ENCODE measurements around the gene SLC25A29. TPM values are rescaled to one million over a fixed set of nuclear protein-coding genes. Genes with fewer than 3 reads are reported as not detected.

Gene SLC25A29
- total RNA-seq, 1 experiment from 2014 or later, result 23.4 TPM

Other genes with a start within 250 kb of the SLC25A29 start
- gene EVL, start 241.0 kb downstream of the SLC25A29 start, total RNA-seq (2014; rRNA removed), result 24.1 and 169 TPM in 2 replicates
- gene DEGS2, start 146.8 kb downstream of the SLC25A29 start, total RNA-seq (2014; rRNA removed), result 0.58 TPM in 1 of 2 replicates, not detected in the other
- gene YY1, start 67.3 kb downstream of the SLC25A29 start, total RNA-seq (2014; rRNA removed), result 28.4 and 31.9 TPM in 2 replicates
- gene SLC25A47, start 16.9 kb upstream of the SLC25A29 start, total RNA-seq (2014; rRNA removed), result not detected in 2 replicates
- gene WDR25, start 70.0 kb upstream of the SLC25A29 start, total RNA-seq (2014; rRNA removed), result 9.7 and 16.2 TPM in 2 replicates